PC-9 (cell line): ENCODE results near the gene MSI2.

Experiments used
- CTCF ChIP-seq: fragments of 200-600 bp; sonication (generic); conservative IDR thresholded peaks from 2 replicates; pipeline ENCODE4 v1.6.1; 2017; ENCODE audit warnings: mixed run types, antibody characterized with exemption, mild to moderate bottlenecking, moderate library complexity
- EZH2 ChIP-seq: fragments of 200-600 bp; sonication (generic); IDR thresholded peaks from 2 replicates; pipeline ENCODE4 v1.8.0; 2017; ENCODE audit warnings: antibody characterized with exemption, low read depth

DNA sequence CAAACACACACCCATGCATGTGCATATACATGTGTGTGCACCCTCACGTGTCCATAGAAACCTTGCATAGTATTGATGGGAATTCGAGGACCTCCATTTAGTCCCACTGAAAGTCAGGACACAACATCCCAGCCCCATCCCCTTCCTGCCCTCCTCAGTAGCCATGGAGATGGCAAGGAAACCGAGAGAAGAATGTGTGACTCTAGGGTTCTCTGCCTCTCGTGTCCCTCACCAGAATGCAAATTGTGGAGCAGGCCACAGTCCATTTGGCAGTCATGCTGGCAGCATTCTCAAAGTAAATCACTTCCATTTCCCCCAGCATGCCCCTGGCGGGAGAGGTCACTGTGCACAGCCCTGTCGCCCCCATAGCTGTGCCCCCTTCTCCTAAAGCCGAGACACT is 141.1 kb downstream of the MSI2 start:
- TF ChIP-seq EZH2: no peak
- TF ChIP-seq CTCF: no peak
